Heart left ventricle (tissue), 16 donors: Measurements from ENCODE around the gene FNDC3B. TPM values are rescaled to one million over a fixed set of nuclear protein-coding genes. Genes with fewer than 3 reads are reported as not detected.

Experiments used
- ATAC-seq, 4 donors: fragments of 200-7000 bp; cut with Tn5 transposase; one replicate each; pipeline ENCODE4 v1.9.1; 2020 to 2022; ENCODE audit warnings: moderate library complexity in 4 of 4, mild to moderate bottlenecking in 3 of 4, moderate number of reproducible peaks in 1 of 4
- DNase-seq, 5 donors: peaks; one replicate each; pipeline ENCODE4 v3.0.0-alpha.2; 2020
- H3K27ac ChIP-seq, 12 donors: fragments of 200-600 bp; sonication (generic) in 4 of 12; one replicate each; pipeline versions ENCODE4 v1.5.0 to v1.8.0; 2016 to 2022; ENCODE audit warnings: mild to moderate bottlenecking in 2 of 12
- H3K27me3 ChIP-seq, 9 donors: fragments of 200-600 bp; sonication (generic) in 2 of 9; one replicate each; pipeline versions ENCODE4 v1.5.1 to v1.8.0; 2016 to 2022; ENCODE audit warnings: mild to moderate bottlenecking in 3 of 9
- H3K36me3 ChIP-seq, 9 donors: fragments of 200-600 bp; sonication (generic) in 2 of 9; one replicate each; pipeline versions ENCODE4 v1.5.0 to v1.8.0; 2018 to 2022; ENCODE audit warnings: mild to moderate bottlenecking in 2 of 9
- H3K4me1 ChIP-seq, 12 donors: fragments of 200-600 bp; sonication (generic) in 4 of 12; one replicate each; pipeline versions ENCODE4 v1.5.0 to v1.8.0; 2016 to 2022; ENCODE audit warnings: mild to moderate bottlenecking in 3 of 12
- H3K4me3 ChIP-seq, 12 donors: fragments of 200-600 bp; sonication (generic) in 4 of 12; one replicate each; pipeline versions ENCODE4 v1.5.0 to v1.8.0; 2017 to 2022; ENCODE audit warnings: mild to moderate bottlenecking in 9 of 12, moderate library complexity in 4 of 12
- H3K9me3 ChIP-seq, 12 donors: fragments of 200-600 bp; sonication (generic) in 4 of 12; one replicate each; pipeline versions ENCODE4 v1.5.0 to v1.8.0; 2016 to 2022; ENCODE audit warnings: mild to moderate bottlenecking in 1 of 12
- POLR2A ChIP-seq, 2 donors: fragments of 450-650 bp; IDR thresholded peaks; one replicate each; pipeline ENCODE4 v1.6.1; 2017; ENCODE audit warnings: antibody characterized with exemption in 2 of 2, mild to moderate bottlenecking in 2 of 2, moderate library complexity in 2 of 2
- WGBS, 4 donors: extraction: QIAGEN DNeasy Blood & Tissue Kit in 2 of 4; methylation state at CpG; one replicate each; pipeline versions ENCODE4 v1.1.5 to v1.1.7; 2013 to 2018; 5-methylcytosine and 5-hydroxymethylcytosine counted together
- intact Hi-C, 10 donors: fragments of 100-400 bp; cut with DNase I; formaldehyde crosslinking; loops; one replicate each; pipeline versions ENCODE4 v1.11.1 to v1.14.2; 2022
- polyA plus RNA-seq, 2 donors: library from polyadenylated mRNA; stranded (reverse); fragments of 200-250 nt; gene quantifications; one replicate each; pipeline ENCODE4 v1.2.3, GENCODE V29; 2013
- total RNA-seq, 9 donors: library from RNA; depleted of rRNA in 2 of 9; stranded (reverse); fragments of >200 nt in 2 of 9; fragmentation: NEBNext Ultra II Directional in 3 of 9; extraction: Animal tissue kit (Norgen Biotek cat#: 25700) in 3 of 9; gene quantifications; one replicate each; pipeline versions ENCODE4 v1.1.0 to v1.2.4, GENCODE V29; 2016 to 2023
- TF ChIP-seq, protein P1 (sequence below), 12 donors: fragments of 200-600 bp; sonication (generic) in 4 of 12; IDR thresholded peaks; one replicate each; pipeline versions ENCODE4 v1.5.0 to v1.8.0; 2018 to 2022; ENCODE audit warnings: antibody characterized with exemption in 12 of 12, mild to moderate bottlenecking in 5 of 12
- donor health status: ischemic (EF 13 %, LVEDD 7.1; RV severe dilation, severe dysfunction).
- donor health status: healthy with polysubstance abuse.
- donor health status: DM: no; HTN: yes; CAD: no.
- donor health status: DM: no; HTN: no; CAD: no.
- donor health status: ischemic (EF 25% LVEDD 6.9; RV normal size, moderate dysfunction).
- donor health status: ischemic (EF 25% LVEDD 5.7; RV mildly dilated, moderate dysfunction).
- donor health status: healthy.
- donor health status: DM: yes; HTN: yes; CAD: no.
- donor health status: ischemic (EF 35%, LVEDD 5.7; RV mildly dilated, moderate dysfunction).
- donor health status: nonischemic (EF 11% LVEDD 7.7; RV severe dilation, severe dysfunction).
- donor health status: DM: yes; HTN: yes; CAD: no.
- donor health status: PGD.
- donor health status: ischemic (EF 29% LVEDD 5.4; RV normal size, mild dysfunction).
- donor health status: nonischemic (EF 23%, LVEDD 6.1; RV moderate dilation, normal function).

Gene FNDC3B
- total and polyA plus RNA-seq, 11 donors, result 9.4 to 113 (median 68.2) TPM

DNA sequence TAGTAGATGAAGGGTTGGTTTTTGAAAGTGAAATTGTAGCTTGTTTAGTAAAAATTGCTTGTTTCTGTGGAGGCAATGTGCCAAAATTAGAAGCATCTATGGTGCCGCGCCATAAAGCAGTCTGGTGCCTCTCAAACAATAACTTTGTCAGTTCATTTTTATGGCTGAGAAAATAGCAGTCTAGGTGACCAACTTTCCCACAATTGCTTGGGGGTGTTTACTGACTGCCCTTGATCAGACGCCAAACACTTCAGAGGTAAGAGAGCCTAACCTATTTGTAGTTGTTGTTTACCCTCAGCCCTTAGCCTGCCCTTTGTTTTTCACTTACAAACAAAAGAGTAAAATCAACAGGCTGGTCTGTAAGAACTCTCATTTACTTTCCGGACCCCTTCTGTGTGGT, 174.5 kb downstream of the FNDC3B start:
- intact Hi-C loops, result loop anchor here in 1 of 10 donors (5.0 kb wide), 1 partner anchor 43 kb away; no protein-coding TSS in a partner anchor
- no peak for ATAC-seq
- DNase-seq, result no peak
- Histone ChIP-seq H3K27ac (peak overlapping the region in 1 of 12 donors; percentile 20), H3K27me3 (no peaks in the 10 kb centered on the region), H3K36me3 (no peaks in the 10 kb centered on the region), H3K4me3 (no peak overlapping the region), H3K9me3 (no peaks in the 10 kb centered on the region), H3K4me1 (peaks cover 5 to 84% (median 70%) of the 10 kb centered on the region in 12 donors)
- no peak for TF ChIP-seq POLR2A (IDR thresholded peaks at IDR 0.05)
- TF ChIP-seq, protein P1, sequence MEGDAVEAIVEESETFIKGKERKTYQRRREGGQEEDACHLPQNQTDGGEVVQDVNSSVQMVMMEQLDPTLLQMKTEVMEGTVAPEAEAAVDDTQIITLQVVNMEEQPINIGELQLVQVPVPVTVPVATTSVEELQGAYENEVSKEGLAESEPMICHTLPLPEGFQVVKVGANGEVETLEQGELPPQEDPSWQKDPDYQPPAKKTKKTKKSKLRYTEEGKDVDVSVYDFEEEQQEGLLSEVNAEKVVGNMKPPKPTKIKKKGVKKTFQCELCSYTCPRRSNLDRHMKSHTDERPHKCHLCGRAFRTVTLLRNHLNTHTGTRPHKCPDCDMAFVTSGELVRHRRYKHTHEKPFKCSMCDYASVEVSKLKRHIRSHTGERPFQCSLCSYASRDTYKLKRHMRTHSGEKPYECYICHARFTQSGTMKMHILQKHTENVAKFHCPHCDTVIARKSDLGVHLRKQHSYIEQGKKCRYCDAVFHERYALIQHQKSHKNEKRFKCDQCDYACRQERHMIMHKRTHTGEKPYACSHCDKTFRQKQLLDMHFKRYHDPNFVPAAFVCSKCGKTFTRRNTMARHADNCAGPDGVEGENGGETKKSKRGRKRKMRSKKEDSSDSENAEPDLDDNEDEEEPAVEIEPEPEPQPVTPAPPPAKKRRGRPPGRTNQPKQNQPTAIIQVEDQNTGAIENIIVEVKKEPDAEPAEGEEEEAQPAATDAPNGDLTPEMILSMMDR (IDR thresholded peaks at IDR 0.05), result no peak
- 66 to 81% (median 71%) methylated on average over 3 to 4 of the region's 4 CpGs for WGBS, 4 donors

DNA sequence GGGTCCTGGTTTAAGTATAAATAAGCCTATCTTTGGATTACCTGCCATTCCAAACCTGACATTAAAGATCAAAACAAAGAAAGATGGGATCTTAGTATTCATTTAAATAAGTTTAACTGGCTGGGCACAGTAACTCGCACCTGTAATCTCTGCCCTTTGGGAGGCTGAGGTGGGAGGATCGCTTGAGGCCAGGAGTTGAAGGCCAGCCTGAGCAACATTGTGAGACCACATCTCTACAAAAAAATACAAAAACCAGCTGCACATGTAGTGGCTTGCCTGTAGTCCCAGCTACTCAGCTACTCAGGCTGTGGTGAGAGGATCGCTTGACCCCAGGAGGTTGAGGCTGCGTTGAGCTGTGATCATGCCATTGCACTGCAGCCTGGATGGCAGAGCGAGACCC, 176.9 kb downstream of the FNDC3B start:
- Histone ChIP-seq H3K36me3 (no peaks in the 10 kb centered on the region), H3K4me3 (no peak overlapping the region), H3K27me3 (no peaks in the 10 kb centered on the region), H3K27ac (no peak overlapping the region), H3K4me1 (peaks cover 5 to 84% (median 59%) of the 10 kb centered on the region in 12 donors), H3K9me3 (no peaks in the 10 kb centered on the region)
- TF ChIP-seq POLR2A (IDR thresholded peaks at IDR 0.05), result no peak
- TF ChIP-seq, protein P1 (IDR thresholded peaks at IDR 0.05), result no peak
- ATAC-seq (no peak), DNase-seq (no peak)
- WGBS, 4 donors, result 98 to 99% (median 99%) methylated on average over 5 of the region's 5 CpGs
- intact Hi-C loops, result no loop called here

DNA sequence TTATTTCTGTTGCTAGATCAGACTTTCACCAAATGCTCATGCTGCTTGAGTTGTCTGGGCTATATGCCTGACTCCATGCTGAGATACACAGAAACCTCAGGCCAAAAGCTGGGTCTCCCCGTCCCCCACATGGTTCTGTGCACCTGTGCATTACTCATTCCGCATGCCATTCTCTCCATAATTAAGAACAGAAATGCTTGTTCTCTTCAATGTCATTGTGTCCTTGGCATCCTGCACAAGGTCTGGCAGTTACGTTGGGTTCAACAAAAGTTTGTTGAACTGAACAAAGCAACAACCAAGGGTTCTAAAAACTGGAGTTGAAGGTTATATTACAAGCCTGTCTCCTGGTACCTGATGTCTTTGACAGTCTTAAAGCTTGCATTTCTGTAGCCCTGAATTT, 177.5 kb downstream of the FNDC3B start:
- Histone ChIP-seq H3K4me3 (no peak overlapping the region), H3K36me3 (no peaks in the 10 kb centered on the region), H3K9me3 (no peaks in the 10 kb centered on the region), H3K27me3 (no peaks in the 10 kb centered on the region), H3K27ac (peak overlapping the region in 1 of 12 donors; percentile 7), H3K4me1 (peaks cover 5 to 84% (median 62%) of the 10 kb centered on the region in 12 donors)
- ATAC-seq (no peak), DNase-seq (no peak)
- 64 to 73% (median 69%) methylated on average over 3 of the region's 3 CpGs for WGBS, 4 donors
- TF ChIP-seq POLR2A (IDR thresholded peaks at IDR 0.05), result no peak
- TF ChIP-seq, protein P1 (IDR thresholded peaks at IDR 0.05), result no peak
- intact Hi-C loops, result no loop called here

DNA sequence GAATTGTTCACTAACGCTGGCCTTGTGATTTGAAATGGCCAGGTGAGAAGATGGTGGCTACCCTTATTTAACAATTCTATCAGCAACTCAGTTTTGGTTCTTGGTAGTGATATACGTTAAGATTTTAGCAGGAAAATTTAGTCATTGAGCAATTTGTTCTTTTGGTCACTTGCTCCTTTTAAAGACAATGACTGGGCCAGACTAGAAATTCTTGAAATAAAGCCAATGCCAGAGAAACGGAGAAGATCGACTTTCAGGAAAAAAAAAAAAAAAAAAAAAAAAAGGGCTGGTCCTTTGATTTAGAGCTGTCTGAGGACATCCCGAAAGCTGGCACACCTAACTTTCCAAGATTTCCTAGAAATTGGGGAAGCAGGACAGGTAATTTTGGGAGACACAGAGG, 178.5 kb downstream of the FNDC3B start:
- no peaks in the 10 kb centered on the region for H3K36me3 ChIP-seq
- H3K4me1 ChIP-seq, result peaks cover 0 to 84% (median 61%) of the 10 kb centered on the region in 12 donors
- no peak for DNase-seq
- 40 to 53% (median 42%) methylated on average over 5 of the region's 5 CpGs for WGBS, 4 donors
- H3K4me3 ChIP-seq, result no peak overlapping the region
- H3K27me3 ChIP-seq, result no peaks in the 10 kb centered on the region
- intact Hi-C loops, result no loop called here
- no peak for TF ChIP-seq POLR2A (IDR thresholded peaks at IDR 0.05)
- TF ChIP-seq, protein P1 (IDR thresholded peaks at IDR 0.05), result no peak
- peak overlapping the region in 1 of 12 donors; percentile 23 for H3K27ac ChIP-seq
- ATAC-seq, result no peak
- H3K9me3 ChIP-seq, result no peaks in the 10 kb centered on the region
